Rectal smooth muscle tissue (tissue), 1 donor: ENCODE measurements around the gene DAB2.
A peak's percentile ranks its signal among the peaks of the same experiment; 100 is the strongest.
"Not testable (repeated sequence)": the region's sequence is repeated elsewhere in the genome, so short reads cannot be mapped to it uniquely, and the experiment has no call there.

Experiments
- H3K27ac ChIP-seq: one replicate; pipeline ENCODE4 v1.7.0; 2013; ENCODE audit warnings: low read depth, low read length, inconsistent platforms
- H3K27me3 ChIP-seq: one replicate; pipeline ENCODE4 v1.7.0; 2013; ENCODE audit warnings: low read length; ENCODE audit not compliant: control insufficient read depth, insufficient read depth
- H3K36me3 ChIP-seq: one replicate; pipeline ENCODE4 v1.7.0; 2013; ENCODE audit warnings: low read length; ENCODE audit not compliant: control insufficient read depth, insufficient read depth
- H3K4me1 ChIP-seq: one replicate; pipeline ENCODE4 v1.7.0; 2013; ENCODE audit warnings: low read length; ENCODE audit not compliant: control insufficient read depth, insufficient read depth
- H3K4me3 ChIP-seq: one replicate; pipeline ENCODE4 v1.7.0; 2013; ENCODE audit warnings: low read length
- H3K9ac ChIP-seq: one replicate; pipeline ENCODE4 v1.7.0; 2013; ENCODE audit warnings: low read length

Gene DAB2

DNA sequence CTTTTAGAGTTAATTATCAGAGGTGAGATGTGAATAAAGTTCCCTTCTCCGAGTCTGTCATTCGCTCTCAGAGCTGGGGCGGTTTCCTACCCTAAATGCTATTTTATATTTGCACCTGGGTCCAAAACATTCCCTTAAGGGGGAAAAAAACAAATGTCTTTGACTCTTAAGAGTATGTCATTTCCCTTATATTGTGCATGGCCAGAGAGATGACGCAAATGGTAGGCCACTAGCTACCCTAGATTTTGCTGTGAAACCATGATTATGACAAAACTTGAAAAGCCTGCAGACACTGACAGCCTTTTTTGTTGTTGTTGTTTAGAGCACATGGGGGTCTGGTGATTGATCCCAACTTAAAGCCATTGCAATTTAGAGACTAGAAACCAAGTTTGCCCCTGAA is 12.8 kb downstream of the DAB2 start:
- H3K27me3 ChIP-seq: no peaks in the 10 kb centered on the region
- peaks cover 6% of the 10 kb centered on the region for H3K4me1 ChIP-seq
- no peak overlapping the region for H3K9ac ChIP-seq
- H3K36me3 ChIP-seq: no peaks in the 10 kb centered on the region
- H3K4me3 ChIP-seq: no peak overlapping the region
- no peak overlapping the region for H3K27ac ChIP-seq

DNA sequence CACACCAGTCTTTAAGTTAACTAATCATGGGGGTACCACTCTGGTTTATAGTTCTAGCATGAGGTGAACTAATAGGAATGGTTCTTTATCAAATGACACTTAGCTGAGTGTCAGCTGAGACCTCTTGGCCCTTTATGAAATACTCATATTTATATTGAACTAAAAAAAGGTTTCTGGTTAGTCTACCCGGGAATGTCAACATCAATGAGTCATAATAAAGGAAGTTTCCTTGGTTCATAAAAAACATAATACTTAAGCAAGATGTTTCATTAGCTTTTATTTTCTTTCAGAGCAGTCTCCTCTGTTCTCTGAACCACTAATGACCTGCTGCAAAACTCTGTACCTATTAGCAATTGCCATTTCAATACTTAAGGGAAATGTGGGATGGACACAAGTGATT is 13.7 kb downstream of the DAB2 start:
- Histone ChIP-seq H3K36me3 (no peaks in the 10 kb centered on the region), H3K27me3 (no peaks in the 10 kb centered on the region), H3K4me3 (no peak overlapping the region), H3K9ac (no peak overlapping the region), H3K4me1 (peaks cover 6% of the 10 kb centered on the region), H3K27ac (peak overlapping the region; percentile 51)

DNA sequence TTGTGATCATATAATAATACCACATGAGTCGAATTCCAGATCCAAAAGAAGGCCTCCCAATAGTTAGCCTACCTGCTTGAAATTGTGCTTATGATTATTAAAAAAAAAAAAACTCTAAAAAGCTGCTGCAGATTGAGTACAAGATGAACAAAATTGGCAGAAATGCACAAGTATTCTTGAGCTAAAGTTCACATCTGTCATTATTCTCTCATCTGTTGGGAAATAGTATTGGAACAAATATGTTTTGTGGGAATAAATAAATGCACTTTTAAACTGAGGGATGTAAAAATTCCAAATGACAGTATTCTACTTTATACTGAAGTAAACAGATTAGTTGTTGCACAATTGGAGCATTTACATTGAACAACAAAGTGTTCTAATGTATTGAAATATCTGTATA is 15.7 kb downstream of the DAB2 start:
- no peak overlapping the region for H3K9ac ChIP-seq
- no peaks in the 10 kb centered on the region for H3K27me3 ChIP-seq
- H3K36me3 ChIP-seq: no peaks in the 10 kb centered on the region
- H3K4me1 ChIP-seq: peaks cover 6% of the 10 kb centered on the region
- H3K4me3 ChIP-seq: no peak overlapping the region
- no peak overlapping the region for H3K27ac ChIP-seq

DNA sequence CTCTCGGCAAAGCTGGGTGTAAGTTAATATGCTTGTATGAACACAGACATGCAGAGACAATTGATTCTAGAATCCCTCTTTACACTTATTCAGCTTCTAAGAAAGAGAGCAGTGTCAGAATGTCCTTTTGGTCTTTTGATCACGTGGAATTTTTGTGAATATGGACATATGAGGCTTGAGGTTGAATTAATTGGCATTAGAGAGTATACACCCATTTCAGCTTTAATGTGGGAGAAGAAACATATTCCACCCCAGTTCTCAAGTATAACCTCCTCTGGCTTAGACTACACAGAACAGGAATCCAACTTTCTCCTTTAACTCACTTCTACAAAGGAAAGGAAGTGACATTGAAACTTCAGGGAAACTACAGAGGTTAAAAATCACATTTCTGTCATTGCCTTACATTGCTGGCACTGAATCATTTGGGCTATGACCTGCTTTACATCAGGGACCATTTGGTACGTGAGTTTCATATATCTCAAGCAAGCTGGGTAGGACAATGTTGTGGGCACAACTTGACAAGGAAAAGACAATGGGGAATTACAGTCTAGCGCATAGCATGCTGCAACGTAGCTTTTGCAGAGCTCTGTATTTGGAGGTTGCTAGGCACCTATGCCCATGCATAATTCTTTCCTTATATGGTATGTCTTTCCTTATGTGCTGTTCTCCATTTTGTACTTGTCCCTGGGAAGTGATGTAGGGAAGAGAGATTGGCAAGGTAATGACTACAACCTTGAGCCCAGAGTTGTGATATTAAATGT is 19.5 kb downstream of the DAB2 start:
- Histone ChIP-seq H3K27ac (peak overlapping the region; percentile 26), H3K4me3 (no peak overlapping the region), H3K36me3 (no peaks in the 10 kb centered on the region), H3K9ac (no peak overlapping the region), H3K4me1 (peaks cover 12% of the 10 kb centered on the region), H3K27me3 (no peaks in the 10 kb centered on the region)

DNA sequence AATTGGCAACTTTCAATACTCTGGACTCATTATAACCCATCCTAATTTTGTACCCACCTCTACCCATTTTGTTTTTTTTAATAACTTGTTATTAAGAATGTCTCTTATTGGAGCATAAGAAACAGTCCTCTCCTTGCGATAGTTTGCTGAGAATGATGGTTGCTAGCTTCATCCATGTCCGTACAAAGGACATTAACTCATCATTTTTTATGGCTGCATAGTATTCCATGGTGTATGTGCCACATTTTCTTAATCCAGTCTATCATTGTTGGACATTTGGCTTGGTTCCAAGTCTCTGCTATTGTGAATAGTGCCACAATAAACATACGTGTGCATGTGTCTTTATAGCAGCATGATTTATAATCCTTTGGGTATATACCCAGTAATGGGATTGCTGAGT is 21.0 kb downstream of the DAB2 start:
- peaks cover 22% of the 10 kb centered on the region for H3K4me1 ChIP-seq
- H3K27me3 ChIP-seq, H3K27ac ChIP-seq, H3K4me3 ChIP-seq, H3K9ac ChIP-seq, H3K36me3 ChIP-seq: not testable (repeated sequence)

DNA sequence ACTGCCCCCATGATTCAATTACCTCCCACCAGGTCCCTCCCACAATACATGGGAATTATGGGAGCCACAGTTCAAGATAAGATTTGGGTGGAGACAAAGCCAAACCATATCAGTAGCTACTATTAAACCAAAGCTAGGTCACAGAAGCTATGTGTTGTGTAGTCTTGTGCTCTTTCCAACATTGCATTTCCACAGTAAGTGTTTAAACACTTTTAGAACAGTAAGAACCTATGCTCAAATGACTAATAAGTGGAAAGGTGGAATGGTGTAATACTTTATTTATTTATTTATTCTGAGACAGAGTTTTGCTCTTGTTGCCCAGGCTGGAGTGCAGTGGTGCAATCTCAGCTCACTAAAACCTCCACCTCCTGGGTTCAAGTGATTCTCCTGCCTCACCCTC is 22.6 kb downstream of the DAB2 start:
- not testable (repeated sequence) for H3K27ac ChIP-seq, H3K27me3 ChIP-seq, H3K36me3 ChIP-seq, H3K9ac ChIP-seq, H3K4me3 ChIP-seq
- H3K4me1 ChIP-seq: peaks cover 20% of the 10 kb centered on the region

DNA sequence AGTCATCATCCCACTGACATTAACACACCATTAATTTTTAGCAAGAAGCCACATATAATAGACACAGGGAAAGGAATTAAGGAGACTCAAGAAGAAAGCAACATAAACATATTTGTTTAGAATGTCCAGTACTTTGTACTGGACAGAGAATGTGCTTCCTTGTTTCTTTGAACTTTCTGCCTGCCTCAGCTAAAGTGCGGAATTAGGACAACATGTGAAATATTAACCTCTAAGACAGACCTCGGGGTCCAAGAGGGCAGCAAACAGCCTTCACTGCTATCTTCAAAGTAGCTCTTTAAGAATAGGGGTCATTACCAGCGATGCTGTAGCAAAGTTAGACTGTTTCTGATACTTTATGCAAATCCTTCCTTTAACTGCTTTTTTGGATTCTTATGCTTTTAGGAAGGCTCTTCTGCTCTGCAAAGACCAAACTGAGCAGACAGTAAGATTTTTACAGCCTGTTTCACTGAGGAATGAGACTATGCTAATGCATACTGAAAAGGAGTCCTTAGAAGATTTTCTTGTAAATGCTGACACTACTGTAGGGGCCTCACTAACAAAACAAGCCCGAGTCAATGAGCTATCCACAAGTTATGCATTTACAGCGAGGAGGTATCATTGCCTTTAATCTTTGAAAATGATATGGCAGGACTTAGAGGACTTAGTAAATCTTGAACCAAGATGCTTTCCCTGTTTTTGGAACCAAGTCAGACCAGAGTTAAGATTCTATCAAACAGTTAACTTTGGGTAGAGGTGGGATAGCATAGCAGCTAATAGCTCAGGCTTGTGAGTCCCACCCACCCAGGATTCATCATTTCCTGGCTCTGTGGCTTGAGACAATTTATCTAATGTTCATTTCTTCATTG is 23.8 kb downstream of the DAB2 start:
- Histone ChIP-seq H3K9ac (no peak overlapping the region), H3K27me3 (no peaks in the 10 kb centered on the region), H3K4me3 (no peak overlapping the region), H3K36me3 (no peaks in the 10 kb centered on the region), H3K27ac (peak overlapping the region; percentile 45), H3K4me1 (peaks cover 20% of the 10 kb centered on the region)

DNA sequence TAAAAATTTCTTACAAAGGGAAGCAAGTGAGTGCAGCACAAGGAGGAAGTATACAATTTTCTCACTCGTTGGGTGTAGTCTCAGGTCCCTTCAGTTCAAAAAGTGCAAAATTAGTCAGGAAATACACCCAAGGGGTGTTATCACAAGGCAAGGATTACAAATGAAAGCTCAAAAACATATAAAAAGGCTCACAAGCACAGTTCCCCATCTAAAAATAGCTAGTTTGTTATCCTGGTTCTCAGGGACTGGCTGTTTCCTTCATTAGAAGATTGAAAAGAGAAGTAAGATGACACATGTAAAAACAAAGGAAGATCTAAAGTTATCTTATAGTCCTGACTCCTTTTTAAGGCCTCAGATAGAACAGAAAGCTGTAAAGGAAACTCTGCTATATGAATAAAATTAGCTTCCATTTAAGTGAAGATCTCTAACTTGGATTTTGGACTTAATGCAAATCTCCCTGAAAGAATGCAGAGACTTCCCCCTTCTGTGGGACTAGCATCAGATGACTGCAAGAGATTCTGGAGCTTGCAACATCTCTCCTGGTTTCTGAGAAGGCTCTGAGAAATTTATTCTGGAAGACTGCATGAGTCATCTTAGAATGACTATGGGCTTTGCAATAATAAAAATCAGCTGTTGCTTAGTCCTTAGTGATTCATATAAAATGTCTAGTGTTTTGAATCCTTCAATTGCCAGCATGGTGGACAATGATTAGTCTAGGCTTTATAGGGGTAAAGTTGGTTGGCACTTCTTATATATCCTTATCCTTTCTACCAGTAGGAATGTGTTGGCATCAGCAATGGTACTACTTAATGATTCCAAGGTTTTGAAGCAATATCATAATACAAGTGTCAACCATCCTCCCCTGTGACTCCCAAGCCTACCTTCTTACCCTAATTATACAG is 25.4 kb downstream of the DAB2 start:
- H3K4me1 ChIP-seq: peaks cover 20% of the 10 kb centered on the region
- peak overlapping the region; percentile 75 for H3K27ac ChIP-seq
- no peaks in the 10 kb centered on the region for H3K36me3 ChIP-seq
- no peak overlapping the region for H3K4me3 ChIP-seq
- H3K27me3 ChIP-seq: no peaks in the 10 kb centered on the region
- no peak overlapping the region for H3K9ac ChIP-seq

DNA sequence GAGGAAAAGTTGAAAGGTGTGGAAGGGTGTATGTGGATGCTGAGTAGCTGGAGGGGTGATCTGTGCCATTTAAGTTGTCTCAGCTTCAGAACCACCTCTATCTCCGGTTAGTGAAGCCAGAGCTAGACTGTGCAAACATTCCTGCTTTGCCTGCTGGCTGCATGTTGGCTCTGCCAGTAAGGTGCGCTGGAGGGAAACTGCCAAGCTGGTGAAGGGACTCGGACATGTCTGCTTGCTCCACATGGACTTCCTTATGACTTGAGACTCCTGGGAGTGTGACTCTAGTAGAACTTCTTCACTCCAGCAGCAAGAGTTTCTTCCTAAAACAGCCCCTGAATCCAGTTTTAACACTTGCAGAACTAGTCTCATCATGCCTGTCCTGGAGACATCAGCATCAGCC is 27.9 kb downstream of the DAB2 start:
- no peak overlapping the region for H3K4me3 ChIP-seq
- peaks cover 20% of the 10 kb centered on the region for H3K4me1 ChIP-seq
- H3K9ac ChIP-seq: no peak overlapping the region
- H3K36me3 ChIP-seq: no peaks in the 10 kb centered on the region
- H3K27me3 ChIP-seq: no peaks in the 10 kb centered on the region
- H3K27ac ChIP-seq: no peak overlapping the region

DNA sequence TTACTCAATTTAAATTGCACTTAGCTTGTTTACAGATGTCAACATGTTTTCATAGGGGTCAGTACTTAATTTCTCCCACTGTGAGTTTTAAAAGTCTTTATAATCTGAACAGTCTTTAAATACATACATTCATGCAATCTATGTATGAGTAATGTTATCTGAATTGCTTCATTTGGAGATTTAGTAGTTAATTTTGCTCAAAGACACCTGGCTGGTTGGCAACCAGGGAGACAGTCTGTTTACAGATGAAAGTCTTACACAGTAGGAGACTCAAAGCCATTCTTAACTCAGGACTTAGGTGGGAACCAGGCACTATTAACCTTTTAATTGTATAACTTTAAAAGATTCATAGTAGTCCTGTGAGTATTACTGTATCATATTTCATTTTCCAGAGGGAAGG is 29.3 kb downstream of the DAB2 start:
- Histone ChIP-seq H3K4me1 (peaks cover 12% of the 10 kb centered on the region), H3K9ac (no peak overlapping the region), H3K36me3 (no peaks in the 10 kb centered on the region), H3K27me3 (no peaks in the 10 kb centered on the region), H3K27ac (no peak overlapping the region), H3K4me3 (no peak overlapping the region)

DNA sequence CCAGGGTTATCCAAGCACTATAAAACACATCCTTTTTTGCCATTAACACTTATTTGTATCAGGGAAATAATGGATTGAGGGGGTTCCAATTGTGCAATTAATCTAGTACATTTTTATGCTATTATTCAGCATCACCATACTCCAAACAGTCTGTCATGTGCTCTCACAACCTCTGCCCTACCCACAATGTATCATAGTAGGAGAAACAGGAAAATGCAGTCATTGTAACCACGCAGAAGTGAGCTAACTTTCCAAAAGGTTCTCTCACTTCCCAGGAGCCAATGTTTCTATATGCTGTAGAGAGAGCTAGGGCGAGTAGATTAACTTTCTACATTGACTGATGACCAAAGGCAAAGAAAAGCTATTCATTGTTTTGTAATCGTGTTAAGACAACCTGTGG is 29.8 kb downstream of the DAB2 start:
- Histone ChIP-seq H3K27ac (no peak overlapping the region), H3K36me3 (no peaks in the 10 kb centered on the region), H3K27me3 (no peaks in the 10 kb centered on the region), H3K4me3 (no peak overlapping the region), H3K9ac (no peak overlapping the region), H3K4me1 (peaks cover 9% of the 10 kb centered on the region)

DNA sequence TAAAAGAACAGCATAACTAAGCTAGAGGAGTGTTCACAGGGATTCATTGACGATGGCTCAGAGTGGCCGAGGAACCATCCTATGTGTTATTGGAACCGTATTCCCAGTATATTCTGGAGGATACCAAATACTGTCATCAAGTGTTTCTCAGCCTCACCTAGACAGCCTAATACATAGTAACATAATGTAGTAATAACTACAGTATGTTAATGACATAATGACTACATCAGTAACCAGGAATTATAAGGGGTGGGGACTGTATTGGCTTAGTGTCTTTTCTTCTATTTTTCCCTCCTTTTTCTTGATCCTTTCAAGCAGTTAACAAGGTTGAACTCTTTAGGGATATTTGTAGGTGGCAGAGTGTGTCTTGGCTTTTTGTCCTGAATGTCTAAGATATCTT is 33.8 kb downstream of the DAB2 start:
- Histone ChIP-seq H3K4me1 (no peaks in the 10 kb centered on the region), H3K27ac (no peak overlapping the region), H3K36me3 (no peaks in the 10 kb centered on the region), H3K4me3 (no peak overlapping the region), H3K9ac (no peak overlapping the region), H3K27me3 (no peaks in the 10 kb centered on the region)
